HL-60 (cell line): ENCODE results near the gene MYO5B.

ENCODE experiments used
- DNase-seq, 2 experiments: peaks; one replicate each; pipeline ENCODE4 v3.0.0-alpha.2; 2010 to 2020; ENCODE audit warnings: low read depth in 1 of 2, low spot score in 1 of 2
- H3K27ac ChIP-seq: fragments of 250-450 bp; sonication (Bioruptor Pico); replicated peaks from 2 replicates; pipeline ENCODE4 v1.5.1; 2020; ENCODE audit warnings: mild to moderate bottlenecking, moderate library complexity
- H3K27me3 ChIP-seq: fragments of 250-450 bp; sonication (Bioruptor Pico); 2 replicates; pipeline ENCODE4 v1.5.1; 2021; ENCODE audit warnings: mild to moderate bottlenecking, moderate library complexity; ENCODE audit not compliant: insufficient read depth, poor library complexity, severe bottlenecking
- H3K4me3 ChIP-seq: replicated peaks from 2 replicates; pipeline ENCODE4 v1.5.1; 2011; ENCODE audit warnings: mild to moderate bottlenecking, control low read depth, low read length; ENCODE audit not compliant: insufficient read depth
- GABPA ChIP-seq: IDR thresholded peaks from 2 replicates; pipeline ENCODE4 v1.6.1; 2012; ENCODE audit warnings: low read depth
- POLR2AphosphoS5 ChIP-seq: IDR thresholded peaks from 2 replicates; pipeline ENCODE4 v1.6.1; 2012; ENCODE audit warnings: low read depth
- SPI1 ChIP-seq: IDR thresholded peaks from 2 replicates; pipeline ENCODE4 v1.6.1; 2012; ENCODE audit warnings: low read depth, mild to moderate bottlenecking, borderline replicate concordance
- TF ChIP-seq, protein P1 (sequence below): IDR thresholded peaks from one replicate; pipeline ENCODE4 v1.5.1; 2011; ENCODE audit warnings: low read length, control low read depth, inconsistent platforms; ENCODE audit not compliant: insufficient read depth
- TF ChIP-seq, protein P2 (sequence below): IDR thresholded peaks from 2 replicates; pipeline ENCODE4 v1.6.1; 2012; ENCODE audit warnings: low read depth; ENCODE audit not compliant: insufficient replicate concordance

The MYO5B gene

DNA sequence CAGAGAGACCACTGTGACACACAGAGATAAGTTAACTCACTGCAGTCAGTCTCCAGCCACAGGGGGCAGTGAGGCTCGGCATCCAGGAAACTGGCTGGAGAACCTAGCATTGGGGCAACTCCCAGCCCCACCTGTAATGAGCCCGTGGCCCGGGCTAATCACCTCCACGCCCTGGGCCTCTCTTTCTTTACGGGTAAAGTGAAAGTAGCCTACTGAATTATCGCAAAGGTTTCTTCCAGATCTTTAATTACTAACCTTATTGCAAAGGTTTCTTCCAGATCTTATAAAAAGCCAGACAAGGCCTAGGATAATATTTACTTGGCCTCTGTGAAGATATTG is 336.0 kb downstream of the MYO5B start:
- H3K4me3 ChIP-seq = no peak overlapping the region
- DNase-seq = no peak
- no peak overlapping the region for H3K27ac ChIP-seq
- H3K27me3 ChIP-seq = no peaks in the 10 kb centered on the region
- no peak for TF ChIP-seq GABPA
- TF ChIP-seq, protein P1, sequence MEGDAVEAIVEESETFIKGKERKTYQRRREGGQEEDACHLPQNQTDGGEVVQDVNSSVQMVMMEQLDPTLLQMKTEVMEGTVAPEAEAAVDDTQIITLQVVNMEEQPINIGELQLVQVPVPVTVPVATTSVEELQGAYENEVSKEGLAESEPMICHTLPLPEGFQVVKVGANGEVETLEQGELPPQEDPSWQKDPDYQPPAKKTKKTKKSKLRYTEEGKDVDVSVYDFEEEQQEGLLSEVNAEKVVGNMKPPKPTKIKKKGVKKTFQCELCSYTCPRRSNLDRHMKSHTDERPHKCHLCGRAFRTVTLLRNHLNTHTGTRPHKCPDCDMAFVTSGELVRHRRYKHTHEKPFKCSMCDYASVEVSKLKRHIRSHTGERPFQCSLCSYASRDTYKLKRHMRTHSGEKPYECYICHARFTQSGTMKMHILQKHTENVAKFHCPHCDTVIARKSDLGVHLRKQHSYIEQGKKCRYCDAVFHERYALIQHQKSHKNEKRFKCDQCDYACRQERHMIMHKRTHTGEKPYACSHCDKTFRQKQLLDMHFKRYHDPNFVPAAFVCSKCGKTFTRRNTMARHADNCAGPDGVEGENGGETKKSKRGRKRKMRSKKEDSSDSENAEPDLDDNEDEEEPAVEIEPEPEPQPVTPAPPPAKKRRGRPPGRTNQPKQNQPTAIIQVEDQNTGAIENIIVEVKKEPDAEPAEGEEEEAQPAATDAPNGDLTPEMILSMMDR = no peak

DNA sequence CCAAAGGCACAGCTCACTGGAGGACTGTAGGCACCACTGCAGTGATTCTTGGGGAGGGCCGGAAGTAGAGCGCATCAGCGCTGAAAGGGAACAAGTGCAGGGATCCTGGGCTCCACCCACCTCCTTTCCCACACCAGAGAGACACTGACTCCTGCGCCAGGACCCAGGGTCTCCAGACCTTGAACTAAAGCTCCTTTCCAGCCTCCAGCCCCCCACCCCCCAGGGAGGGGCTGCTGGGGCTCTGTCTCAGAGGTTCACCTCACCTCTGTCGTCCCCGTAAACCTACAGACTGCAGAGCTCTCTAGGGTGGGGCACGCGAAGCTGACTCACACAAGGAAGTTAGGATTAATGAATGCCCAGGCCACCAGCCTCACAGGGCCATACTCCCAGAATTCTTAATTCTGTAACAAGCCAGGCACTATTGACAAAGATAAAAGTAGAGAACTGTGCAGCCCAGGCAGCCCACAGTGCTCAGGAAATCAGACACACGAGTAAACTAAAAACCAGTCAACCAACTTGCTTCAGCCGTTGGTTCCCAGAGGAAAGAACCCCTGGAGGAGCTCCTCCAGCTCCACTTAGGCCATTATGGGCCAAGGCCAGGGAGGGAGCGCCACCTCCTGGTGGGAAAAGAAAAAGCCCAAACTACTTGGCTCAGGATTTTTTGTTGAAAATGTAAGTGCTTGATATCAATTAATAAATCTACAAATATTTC is 336.5 kb downstream of the MYO5B start:
- Histone ChIP-seq H3K4me3 (no peak overlapping the region), H3K27me3 (no peaks in the 10 kb centered on the region), H3K27ac (no peak overlapping the region)
- TF ChIP-seq GABPA (no peak), POLR2AphosphoS5 (no peak), SPI1 (no peak)
- TF ChIP-seq, protein P2, sequence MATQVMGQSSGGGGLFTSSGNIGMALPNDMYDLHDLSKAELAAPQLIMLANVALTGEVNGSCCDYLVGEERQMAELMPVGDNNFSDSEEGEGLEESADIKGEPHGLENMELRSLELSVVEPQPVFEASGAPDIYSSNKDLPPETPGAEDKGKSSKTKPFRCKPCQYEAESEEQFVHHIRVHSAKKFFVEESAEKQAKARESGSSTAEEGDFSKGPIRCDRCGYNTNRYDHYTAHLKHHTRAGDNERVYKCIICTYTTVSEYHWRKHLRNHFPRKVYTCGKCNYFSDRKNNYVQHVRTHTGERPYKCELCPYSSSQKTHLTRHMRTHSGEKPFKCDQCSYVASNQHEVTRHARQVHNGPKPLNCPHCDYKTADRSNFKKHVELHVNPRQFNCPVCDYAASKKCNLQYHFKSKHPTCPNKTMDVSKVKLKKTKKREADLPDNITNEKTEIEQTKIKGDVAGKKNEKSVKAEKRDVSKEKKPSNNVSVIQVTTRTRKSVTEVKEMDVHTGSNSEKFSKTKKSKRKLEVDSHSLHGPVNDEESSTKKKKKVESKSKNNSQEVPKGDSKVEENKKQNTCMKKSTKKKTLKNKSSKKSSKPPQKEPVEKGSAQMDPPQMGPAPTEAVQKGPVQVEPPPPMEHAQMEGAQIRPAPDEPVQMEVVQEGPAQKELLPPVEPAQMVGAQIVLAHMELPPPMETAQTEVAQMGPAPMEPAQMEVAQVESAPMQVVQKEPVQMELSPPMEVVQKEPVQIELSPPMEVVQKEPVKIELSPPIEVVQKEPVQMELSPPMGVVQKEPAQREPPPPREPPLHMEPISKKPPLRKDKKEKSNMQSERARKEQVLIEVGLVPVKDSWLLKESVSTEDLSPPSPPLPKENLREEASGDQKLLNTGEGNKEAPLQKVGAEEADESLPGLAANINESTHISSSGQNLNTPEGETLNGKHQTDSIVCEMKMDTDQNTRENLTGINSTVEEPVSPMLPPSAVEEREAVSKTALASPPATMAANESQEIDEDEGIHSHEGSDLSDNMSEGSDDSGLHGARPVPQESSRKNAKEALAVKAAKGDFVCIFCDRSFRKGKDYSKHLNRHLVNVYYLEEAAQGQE = no peak
- TF ChIP-seq, protein P1 = peak; percentile 84
- peak; percentile 35 to 59 for DNase-seq

DNA sequence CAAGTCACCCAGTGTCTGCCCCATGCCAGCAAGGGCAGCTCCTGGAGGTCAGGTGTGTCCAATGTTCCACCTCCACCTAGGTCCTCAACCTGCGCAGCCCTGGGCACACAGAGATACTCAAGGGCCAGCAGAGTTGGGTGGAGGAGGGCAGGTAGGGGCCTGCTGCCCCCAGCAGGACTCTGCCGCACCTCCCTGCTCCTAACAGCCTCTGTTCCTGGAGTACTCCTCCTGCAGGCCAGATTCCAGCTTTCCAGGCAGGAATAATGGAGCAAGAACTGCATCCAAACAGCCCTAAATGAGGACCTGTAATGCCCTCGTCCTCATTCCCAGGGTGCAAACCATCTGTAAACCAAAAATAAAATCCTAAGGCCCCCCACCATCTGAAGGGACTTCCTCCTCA is 337.2 kb downstream of the MYO5B start:
- H3K27me3 ChIP-seq = no peaks in the 10 kb centered on the region
- TF ChIP-seq POLR2AphosphoS5 = no peak
- TF ChIP-seq, protein P2 = no peak
- no peak for TF ChIP-seq GABPA
- TF ChIP-seq, protein P1 = no peak
- no peak for DNase-seq
- no peak overlapping the region for H3K4me3 ChIP-seq
- H3K27ac ChIP-seq = no peak overlapping the region

DNA sequence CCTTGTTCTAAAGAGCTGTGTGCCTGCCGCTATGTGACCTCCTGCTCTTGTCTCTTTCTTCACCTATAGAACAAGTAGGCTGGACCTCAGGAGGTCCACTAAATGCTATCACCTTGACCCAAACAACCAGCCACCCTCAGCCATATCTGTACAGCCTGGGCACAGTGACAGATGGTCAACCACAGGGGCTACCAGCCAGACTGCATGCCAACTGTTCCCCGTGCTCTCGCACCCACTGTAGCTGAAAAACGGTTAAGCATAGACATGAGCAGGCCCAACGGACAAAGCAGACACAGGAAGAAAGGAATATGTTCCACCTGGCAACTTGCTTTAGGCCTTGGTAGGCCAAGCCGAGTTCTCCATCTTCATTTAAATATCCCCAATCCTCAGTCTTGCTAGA is 338.5 kb downstream of the MYO5B start:
- Histone ChIP-seq H3K4me3 (no peak overlapping the region), H3K27me3 (no peaks in the 10 kb centered on the region), H3K27ac (no peak overlapping the region)
- TF ChIP-seq, protein P2 = no peak
- TF ChIP-seq, protein P1 = no peak
- no peak for TF ChIP-seq SPI1
- TF ChIP-seq GABPA = no peak
- TF ChIP-seq POLR2AphosphoS5 = no peak
- DNase-seq = no peak
